Activated CD4-positive, alpha-beta T cell treated with anti-CD3 and anti-CD28 coated beads, Interleukin-2, amount 50 U/mL, for 4 hours (primary cell): ENCODE results near the gene TREML1.

ENCODE experiments used
- DNase-seq, 2 experiments: peaks; one replicate each; pipeline ENCODE4 v3.0.0-alpha.2; 2020

TREML1 gene

DNA sequence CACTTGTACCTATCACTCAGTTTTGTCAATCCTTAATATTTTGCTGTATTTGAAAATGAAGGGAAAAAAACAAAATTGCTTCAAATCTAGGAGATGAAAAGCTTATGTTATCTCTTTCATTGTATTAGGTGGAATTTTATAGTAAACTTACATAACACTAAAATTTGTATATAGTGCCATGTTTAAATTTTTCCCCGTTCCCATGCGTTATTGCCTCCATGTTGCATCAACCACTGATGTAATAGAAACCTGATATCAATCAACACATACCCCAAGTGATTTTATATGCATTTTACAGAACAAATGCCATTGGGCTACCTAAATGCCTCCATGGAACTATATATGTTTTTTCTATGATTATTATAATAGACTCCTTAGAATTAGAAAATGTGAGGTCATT lies 23.5 kb upstream of the TREML1 start:
- no peak for DNase-seq

DNA sequence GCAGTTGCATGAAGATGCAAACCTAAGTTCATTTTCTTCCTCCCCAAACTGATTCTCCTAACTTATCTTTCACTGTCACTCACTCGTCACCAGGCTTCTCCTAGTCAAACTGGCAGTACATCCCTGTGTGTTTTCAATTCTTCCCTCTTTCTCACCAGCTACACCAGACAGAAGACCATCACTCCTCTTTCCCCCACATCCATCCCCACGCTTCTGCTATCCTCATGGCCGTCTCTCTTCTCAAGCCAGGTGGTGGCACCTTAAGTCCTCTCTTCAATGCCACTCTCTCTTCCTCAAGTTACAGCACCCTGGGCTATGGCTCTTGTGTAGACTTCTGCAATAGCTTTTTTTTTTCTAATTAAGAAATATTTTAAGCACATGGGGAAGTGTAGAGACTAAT lies 23.1 kb upstream of the TREML1 start:
- no peak for DNase-seq

DNA sequence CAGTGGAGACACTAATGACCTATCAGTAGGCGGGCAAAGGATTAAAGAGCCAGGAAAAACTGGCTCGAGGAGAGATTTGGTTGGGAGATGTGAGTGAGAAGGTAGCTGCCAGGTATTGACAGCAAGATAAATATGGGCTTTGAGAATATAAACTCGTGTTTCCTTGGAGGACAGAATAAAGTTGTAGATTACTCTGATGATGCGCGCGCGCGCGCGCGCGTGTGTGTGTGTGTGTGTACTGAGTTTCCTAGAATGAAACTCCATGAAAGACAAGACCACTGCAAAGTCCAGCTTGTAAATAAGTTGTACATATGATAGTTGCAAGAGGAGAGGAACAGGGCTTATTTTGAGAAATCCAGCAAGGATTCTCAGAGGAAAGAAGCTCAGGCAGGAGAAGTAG lies 22.0 kb upstream of the TREML1 start:
- DNase-seq, result no peak

DNA sequence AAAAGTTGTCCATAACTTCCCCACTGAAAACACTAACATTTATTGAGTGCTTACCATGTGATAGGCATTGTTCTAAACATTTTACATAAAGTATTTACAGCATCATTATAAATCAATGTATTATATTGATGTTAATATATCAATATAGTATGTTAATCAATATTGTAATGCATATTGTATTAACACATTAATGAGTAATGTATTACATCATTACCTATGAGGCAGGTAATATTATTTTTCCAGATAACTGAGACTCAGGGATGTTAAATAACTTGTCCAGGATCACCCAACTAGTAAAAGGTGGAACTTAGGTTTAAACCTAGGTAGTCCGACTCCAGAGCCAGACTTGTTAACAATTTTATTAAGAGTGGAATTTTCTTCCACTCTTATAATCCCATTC lies 20.9 kb upstream of the TREML1 start:
- no peak for DNase-seq

DNA sequence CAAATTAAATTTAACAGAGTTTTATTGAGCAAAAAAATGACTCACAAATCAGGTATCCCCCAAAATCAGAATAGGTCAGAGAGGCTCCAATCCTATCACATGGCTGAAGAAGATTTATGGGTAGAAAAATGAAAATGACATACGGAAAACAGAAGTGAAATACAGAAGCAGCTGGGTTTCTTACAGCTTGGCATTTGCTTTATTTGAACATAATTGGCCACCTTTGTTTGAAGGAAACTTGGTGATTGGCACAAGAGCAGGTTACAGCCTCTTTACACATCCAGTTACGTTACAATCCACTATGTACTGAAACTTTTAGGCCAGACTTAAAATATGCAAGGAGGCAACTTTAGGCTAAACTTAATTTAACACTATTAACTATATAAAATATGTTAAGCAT lies 20.5 kb upstream of the TREML1 start:
- DNase-seq, result no peak

DNA sequence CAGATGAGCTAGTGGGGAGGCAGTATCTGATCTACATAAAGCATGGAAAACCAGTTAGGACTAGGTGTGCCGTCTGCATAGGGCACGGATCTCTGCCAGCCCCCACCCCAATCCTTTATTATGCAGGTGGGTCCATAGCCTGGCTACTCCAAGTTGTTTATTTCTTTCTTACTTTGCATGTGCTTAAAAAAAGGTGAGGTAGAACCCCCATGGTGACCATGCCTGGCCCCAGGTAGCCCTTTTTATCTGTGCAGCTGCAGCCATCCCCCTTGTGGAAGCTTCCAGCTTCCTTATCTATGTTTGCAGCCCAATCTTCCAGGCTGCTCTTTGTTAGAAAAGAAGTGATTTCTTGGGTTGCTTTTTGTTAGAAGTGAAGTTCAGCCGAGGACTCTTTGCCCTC lies 17.8 kb upstream of the TREML1 start:
- DNase-seq, result no peak

DNA sequence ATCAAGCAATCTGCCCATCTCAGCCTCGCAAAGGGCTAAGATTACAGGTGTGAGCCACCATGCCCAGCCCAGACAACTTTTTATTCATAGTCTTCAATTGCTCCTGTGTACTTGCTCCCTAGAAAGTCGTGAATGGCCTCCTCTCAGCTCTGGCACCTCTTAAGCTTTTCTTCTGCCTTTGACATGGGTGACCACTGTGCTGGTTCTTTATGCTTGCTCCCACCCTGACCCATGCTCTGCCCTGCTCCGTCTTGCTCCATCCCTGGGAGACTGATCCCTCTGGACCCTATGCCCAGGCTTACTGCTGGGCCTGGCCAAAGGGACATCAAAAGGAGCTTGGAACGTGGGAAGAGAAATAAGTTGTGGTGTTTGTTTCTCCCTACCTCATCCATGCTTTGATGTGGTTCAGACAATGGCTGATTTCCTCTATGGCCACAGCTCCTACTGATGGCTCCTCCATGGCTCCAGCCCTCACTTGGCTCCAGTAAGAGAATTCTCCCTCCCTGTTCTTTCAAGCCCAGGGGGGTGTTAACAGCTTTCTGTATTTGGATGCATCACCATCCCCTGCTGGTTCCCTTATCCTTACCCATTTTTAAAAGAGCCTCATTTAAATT lies 16.5 kb upstream of the TREML1 start:
- no peak for DNase-seq

DNA sequence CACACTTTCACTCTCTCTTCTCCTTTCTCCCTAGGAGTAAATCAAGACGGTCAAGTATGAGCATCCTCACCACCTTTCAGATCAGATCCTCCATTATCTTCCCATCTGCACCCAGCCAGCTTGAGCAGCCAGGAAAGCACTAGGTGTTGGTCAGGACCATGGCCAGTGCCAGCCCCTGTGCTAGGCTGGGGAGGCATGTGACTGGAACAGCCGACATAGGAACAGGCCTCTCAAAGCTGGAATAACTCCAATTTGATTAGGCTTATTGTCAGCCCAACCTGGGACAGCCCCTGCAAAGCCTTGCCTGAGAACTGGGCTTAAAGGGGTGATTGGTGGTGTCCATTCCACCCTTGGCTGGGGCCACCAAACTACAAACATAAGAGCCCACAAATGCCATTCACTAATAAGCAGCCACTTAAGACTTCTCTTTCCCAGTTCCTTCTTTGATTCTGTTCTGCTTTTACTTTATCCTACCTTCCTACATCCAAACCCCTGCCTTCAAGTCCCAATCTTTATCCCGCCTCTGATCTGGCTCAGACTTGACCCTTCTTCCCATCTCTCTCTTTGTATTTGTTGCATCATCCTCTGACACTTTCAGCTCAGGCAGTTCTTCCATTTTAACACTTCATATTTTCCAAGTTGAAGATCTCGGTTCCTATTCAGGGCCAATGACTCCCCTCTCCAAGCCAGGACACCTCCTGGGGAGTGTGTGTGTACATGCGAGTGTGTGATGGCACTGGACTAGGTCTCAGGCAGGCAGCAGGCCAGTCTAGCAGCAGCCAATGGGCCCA lies 13.2 kb upstream of the TREML1 start:
- no peak for DNase-seq

DNA sequence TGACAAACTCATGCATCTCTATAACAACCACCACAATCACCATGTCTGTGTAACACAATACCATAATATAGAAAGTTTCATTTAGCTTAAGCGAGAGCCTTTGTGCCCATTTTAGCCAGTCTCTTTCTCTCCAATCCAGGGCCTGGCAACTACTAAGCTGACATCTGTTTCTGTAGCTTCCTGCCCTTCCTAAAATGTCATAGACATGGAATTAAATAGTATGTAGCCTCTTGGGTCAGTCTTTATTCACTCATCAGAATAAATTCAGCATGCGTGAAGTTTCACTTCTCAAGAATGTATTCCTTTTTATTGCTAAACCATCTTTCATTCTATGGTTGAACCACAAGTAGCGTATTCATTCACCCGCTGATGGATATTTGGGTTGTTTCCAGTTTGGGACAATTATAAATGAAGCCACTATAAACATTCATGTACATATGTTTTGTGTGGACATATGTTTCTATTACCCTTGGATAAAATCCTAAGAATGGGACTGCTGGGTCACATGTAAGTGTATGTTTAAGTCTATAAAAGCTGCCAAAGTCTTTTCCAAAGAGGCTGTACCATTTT lies 10.5 kb upstream of the TREML1 start:
- no peak for DNase-seq

DNA sequence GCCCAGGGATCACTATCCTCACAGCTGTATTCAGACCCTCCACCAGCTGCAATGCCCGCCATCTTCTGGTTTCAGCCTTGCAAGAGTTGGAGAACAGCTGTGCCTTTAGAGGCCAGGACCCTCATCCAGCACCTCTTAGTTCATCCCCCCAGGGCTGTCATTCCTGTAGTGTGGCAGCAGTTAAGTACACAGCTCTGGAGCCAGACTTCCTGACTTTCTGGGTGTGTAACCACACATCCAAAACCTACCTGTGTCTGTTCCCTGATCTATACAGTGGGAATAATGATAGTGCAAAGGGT lies 9.2 kb upstream of the TREML1 start:
- DNase-seq, result no peak

DNA sequence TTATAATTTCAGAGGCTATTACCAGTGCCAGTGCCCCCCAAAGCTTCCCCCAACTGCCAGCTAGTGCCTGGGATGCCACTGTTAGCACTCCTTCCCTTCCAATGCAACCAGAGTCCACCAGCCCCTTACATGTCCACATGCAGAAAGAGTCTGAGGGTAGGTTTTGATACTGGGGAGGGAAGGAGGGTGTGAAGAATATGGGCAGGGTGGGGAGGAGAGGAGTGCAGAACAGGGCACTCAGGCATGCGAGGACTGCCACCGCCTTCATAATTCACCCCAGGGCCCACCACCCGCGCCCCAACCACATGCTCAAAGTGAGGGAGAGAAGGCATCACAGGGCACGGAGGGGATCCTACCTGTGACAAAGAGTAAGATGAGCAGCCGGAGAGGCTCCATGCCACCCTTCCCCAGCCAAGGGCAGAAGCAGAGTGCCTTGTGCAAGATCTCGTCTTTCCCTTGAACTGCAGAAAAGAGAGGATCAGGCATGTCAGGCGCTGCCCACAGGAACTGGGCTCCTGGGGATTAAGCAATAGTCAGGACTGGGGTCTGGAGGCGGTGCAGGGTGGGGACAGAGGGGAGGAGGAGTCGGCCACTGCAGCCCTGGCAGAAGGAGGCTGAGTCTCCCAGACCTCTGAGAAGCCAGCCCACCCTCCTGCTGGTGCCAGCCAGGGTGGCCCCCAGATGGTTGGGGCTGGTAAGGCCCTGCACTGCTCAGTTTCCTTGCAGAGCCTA lies 8.7 kb upstream of the TREML1 start, which contains the start of gene TREM2:
TSS of gene TREM2 (minus strand) at position 430 of the 732 bp plus-strand sequence. CDS start at position 396, 34 bp downstream.
- no peak for DNase-seq

DNA sequence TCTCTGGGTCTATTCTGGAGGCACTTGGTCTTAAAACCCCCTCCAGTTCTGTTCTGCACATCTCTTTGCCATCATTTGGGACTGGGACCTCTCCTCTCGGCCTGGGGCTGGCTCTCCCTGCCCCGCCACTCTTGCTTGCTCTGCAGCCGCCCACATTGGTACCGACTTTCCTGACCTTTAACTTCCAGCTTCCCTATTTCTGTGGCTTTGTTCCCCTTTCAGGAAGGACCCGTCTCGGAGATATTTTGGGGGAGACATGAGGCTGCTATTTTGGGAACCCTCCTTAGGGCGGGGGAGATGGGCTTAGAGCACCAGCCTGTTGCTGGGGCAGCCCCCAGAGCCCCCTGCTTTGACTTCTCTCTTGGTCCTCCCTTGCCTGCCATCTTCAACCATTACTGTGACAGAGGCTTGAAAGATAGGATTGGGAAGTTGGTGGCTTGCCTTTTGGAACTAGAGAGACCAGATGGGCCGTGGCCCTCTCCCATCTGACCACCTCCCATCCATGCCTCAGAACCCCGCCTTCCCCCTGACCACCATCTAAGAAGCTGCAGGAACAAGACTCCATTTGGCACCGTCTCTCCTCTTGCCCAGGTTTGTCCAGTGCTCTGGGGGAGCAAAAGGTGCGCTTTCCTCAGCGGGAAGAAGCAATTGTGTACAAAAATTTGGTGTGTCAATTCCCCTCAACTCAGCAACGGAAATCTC lies 7.9 kb upstream of the TREML1 start:
- DNase-seq, result no peak

DNA sequence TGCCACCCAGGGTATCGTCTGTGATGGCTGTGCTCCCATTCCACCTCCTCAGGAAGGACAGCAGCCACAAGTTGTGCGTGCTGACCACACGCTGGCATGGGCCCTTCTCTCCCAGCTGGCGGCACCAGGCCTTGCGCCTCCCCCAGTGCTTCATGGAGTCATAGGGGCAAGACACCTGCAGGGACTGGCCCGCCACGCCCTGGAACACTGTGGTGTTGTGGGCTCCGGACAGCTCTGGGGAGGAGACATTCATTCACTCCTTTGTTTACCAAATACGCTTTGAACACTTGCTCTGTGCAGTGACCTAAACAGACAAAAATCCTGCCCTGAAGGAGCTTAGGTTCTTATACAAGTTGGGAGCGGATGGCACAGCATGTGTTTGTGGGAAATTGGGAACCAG lies 7.2 kb upstream of the TREML1 start:
- no peak for DNase-seq

DNA sequence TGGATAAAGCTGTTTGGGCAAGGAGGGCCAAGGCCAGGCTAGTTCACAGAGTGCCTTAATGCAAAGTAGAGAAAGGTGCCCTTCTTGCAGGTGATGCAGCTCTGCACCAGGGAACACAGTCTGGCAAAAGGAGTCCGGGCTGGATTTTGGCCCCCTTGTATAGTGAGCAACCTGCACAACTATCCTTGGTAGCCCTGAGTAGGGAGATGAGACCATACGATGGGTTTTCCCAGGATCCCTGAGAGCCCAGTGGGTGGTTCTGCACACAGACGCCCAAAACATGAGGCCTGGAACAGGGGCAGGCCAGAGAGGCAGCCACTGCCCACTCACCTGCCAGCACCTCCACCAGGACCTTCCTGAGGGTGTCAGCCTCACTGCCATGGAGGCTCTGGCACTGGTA lies 6.8 kb upstream of the TREML1 start:
- no peak for DNase-seq

DNA sequence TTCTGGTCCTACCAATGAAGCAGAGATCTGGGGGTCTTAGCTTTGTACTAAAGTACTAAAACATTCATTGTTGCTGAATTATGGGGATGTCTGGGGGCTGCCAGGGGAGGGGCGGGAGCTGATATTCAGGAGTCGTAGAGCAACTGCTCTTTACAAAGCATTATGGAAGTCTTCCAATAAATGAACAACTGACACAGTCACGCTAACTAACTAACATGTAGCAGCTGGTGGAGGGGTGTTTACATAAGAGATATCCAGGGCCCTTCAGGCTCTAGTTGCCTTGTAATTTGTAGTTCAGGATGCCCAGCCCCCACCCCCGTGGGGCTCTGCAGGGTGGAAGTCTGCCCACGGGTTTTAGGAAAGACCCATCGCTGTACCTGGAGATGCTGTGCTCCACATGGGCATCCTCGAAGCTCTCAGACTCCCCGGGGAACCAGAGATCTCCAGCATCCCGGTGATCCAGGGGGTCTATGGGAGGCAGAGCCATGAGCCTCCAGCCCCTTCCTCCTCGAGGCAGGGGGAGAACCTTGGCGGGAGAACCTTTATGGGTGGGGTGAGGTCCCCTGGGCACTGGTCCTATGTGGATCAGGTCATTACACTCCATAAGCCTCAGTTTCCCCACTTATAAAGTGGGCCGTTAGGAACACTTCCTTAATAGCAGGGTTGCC lies 5.4 kb upstream of the TREML1 start:
- DNase-seq, result no peak

DNA sequence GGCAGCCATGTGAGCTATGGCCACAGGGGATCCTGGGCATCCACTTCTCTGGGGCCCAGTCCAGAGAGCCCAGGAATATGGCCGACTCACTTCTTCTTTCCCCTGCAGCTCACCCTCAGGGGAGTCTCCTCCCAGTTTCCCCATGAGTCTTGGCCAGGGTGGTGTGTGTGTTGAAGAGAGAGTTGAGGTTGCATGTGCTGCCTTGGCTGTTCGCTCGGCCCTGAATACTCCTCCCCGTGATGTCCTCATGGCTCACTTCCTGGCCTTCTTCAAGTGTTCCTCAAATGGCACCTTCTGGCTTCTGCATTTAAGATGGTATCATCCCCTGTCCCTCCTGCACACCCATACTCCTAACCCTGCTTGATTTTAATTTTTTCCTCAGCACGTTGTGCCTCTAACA lies 3.2 kb upstream of the TREML1 start:
- DNase-seq, result no peak

DNA sequence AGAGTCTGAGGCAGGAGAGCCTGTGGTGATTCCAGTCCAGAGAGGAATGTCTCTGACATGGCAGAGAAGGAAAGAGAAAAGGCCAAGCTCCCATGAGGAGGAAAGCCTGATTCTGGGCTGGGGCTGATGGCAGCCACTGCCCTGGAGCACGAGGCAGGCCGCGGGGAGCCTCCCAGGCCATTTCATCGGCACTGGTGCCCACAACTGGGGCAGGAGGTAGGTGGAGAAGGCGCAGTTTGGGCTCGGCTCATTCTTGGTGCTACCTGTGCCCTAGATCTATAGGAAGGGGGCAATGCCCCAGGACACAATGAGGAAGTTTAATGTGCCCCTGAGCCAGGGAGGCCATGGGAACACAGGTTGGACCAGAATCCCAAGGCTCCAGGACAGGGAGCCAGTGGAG lies 2.6 kb upstream of the TREML1 start:
- no peak for DNase-seq

DNA sequence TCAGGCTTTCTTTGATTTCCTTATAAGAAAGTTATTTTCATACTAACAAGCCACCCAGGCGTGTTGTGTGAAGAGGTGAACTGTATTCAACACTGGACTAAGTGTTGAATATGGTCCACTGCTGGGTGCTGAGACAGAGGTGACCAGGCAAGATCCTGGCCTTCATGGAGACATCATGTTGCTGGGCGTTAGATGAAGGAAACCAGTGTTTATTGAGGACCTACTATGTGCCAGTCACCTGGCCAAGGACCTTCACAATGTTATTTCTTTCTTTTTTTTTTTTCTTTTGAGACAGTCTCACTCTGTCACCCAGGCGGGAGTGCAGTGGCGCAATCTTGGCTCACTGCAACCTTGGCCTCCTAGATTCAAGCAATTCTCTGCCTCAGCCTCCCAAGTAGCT lies 1.9 kb upstream of the TREML1 start:
- no peak for DNase-seq

DNA sequence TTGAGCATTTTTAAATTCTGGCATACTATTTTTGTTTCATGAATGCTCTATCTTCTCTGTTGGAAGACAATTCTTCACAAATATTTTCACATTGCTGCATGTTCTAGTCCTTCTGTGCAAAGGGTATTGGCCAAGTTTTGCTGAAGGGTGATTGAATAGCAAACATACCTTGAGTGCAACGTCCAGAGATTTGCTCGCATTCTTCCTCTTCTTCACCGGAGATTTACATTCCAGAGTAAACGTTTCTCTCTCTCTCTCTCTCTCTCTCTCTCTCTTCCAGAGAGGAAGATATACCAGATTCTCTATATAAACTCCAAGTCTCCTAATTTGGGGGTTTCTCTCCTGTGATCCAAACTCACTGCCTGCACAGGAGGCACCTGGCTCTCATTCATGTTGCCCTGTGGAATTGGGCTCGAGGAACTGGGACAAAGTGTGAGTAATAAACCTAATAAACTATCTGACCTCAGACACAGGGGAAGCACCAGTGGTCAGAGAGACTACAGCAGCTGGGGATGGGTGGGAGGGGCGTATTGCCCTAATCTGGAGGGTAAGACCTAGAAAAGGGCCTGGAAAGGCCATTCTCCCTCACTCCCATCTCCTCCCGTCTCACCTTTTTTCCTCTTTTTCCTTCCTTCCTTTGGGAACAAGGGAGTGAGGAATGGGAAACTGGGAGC lies 1.1 kb upstream of the TREML1 start:
- DNase-seq, result no peak

DNA sequence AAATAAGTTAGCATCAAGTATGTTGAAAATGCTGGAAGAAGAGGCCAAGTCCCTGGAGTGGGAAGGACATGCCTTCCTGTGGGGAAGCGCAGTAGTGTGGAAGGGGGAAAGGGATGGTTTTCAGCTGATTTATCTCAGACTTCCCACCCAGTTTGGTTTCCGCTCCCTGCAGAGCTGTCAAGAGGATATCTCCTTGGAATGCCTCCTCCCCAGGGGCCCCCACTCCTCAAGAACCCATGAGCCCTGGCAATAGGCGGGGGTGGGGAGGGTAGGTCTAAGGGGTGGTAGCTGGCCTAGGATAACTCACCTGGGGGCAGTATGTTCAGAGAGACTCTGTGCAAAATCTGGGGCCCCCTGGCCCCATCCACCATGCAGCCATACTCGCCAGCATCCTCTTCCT lies 696 bp downstream of the TREML1 start:
- DNase-seq, result no peak

DNA sequence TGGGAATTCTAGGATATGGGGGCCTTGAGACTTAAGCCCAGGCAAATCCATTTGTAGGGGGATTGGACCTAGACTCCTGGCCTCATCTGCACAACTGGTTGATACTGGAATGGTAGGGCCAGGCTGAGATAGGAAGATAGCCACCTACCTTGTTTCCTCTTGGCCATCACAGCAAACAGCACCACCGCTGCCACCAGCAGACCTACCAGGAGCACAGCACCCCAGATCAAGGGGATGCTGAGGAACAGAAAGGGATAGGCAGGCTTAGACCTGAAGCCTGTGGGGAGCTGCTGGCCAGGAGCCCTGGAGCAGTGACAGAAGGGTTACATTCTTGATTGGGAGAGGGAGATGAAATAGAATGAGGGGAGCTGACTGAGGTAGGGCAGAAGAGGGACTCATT lies 3.5 kb downstream of the TREML1 start:
- no peak for DNase-seq

DNA sequence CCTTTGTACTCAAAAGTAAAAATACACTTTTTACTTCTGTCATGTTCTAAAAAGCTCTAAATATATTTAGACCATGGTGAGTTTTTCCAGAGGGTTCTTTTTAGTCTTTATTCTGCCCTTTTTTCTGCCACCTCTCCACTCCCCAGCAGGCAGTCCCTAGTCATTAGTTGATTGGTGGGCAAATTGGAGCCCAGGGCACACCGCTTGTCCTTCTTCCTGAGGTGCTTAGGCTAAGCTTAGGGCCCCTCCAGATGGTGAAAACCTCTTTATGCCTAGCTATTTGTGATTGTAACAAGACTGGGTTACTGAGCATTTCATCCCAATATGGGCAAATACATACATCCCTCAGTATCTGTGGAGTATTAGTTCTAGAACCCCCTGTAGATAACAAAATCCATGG lies 6.2 kb downstream of the TREML1 start:
- DNase-seq, result no peak
